K562 (cell line): ENCODE data around the gene GAB2. TPM values are rescaled to one million over a fixed set of nuclear protein-coding genes. Genes with fewer than 3 reads are reported as not detected.
A peak's percentile ranks its signal among the peaks of the same experiment; 100 is the strongest.

ENCODE experiments used
- ADNP ChIP-seq: fragments of 200-800 bp; sonication (Bioruptor generic); IDR thresholded peaks from 2 replicates; pipeline ENCODE4 v1.6.1; 2016; ENCODE audit warnings: missing genetic modification characterization, missing compliant biosample characterization
- BACH1 ChIP-seq: fragments of 200-800 bp; sonication (Bioruptor generic); IDR thresholded peaks from 2 replicates; pipeline ENCODE4 v1.6.1; 2016; ENCODE audit warnings: missing genetic modification characterization, missing compliant biosample characterization
- CTBP1 ChIP-seq: fragments of 450-650 bp; IDR thresholded peaks from 2 replicates; pipeline ENCODE4 v1.6.1; 2016; ENCODE audit warnings: borderline replicate concordance
- EZH2 ChIP-seq: IDR thresholded peaks from 2 replicates; pipeline ENCODE4 v1.6.1; 2012; ENCODE audit warnings: low read depth, mild to moderate bottlenecking, inconsistent platforms, low read length, borderline replicate concordance
- FOS ChIP-seq: IDR thresholded peaks from 3 replicates; pipeline ENCODE4 v1.6.1; 2011; ENCODE audit not compliant: insufficient read length; ENCODE audit errors: extremely low read depth
- FOXJ2 ChIP-seq: fragments of 200-800 bp; sonication (Bioruptor generic); IDR thresholded peaks from 2 replicates; pipeline ENCODE4 v1.6.1; 2016; ENCODE audit warnings: missing genetic modification characterization, missing compliant biosample characterization
- GATAD2A ChIP-seq: fragments of 450-650 bp; IDR thresholded peaks from 2 replicates; pipeline ENCODE4 v1.6.1; 2017
- HCFC1 ChIP-seq: IDR thresholded peaks from 2 replicates; pipeline ENCODE4 v1.6.1; 2012; ENCODE audit warnings: low read depth, low read length, improper control_type of control experiment
- HDAC1 ChIP-seq, 2 experiments: fragments of 450-650 bp; IDR thresholded peaks; 2 replicates each; pipeline ENCODE4 v1.6.1; 2016 to 2017; ENCODE audit warnings: inconsistent platforms in 1 of 2, mild to moderate bottlenecking in 1 of 2, moderate library complexity in 1 of 2
- HDGF ChIP-seq: fragments of 450-650 bp; IDR thresholded peaks from 2 replicates; pipeline ENCODE4 v1.6.1; 2016
- JUNB ChIP-seq: fragments of 450-650 bp; formaldehyde crosslinking; conservative IDR thresholded peaks from 2 replicates; pipeline ENCODE4 v1.4.0; 2020; ENCODE audit warnings: mild to moderate bottlenecking
- MTA1 ChIP-seq: fragments of 450-650 bp; IDR thresholded peaks from 2 replicates; pipeline ENCODE4 v1.6.1; 2017; ENCODE audit warnings: borderline replicate concordance
- NCOR1 ChIP-seq: fragments of 450-650 bp; IDR thresholded peaks from 2 replicates; pipeline ENCODE4 v1.6.1; 2016; ENCODE audit warnings: mild to moderate bottlenecking, moderate library complexity
- NR2F6 ChIP-seq: fragments of 450-650 bp; formaldehyde crosslinking; IDR thresholded peaks from 2 replicates; pipeline ENCODE4 v1.4.0; 2020; ENCODE audit warnings: mild to moderate bottlenecking
- POLR2B ChIP-seq: fragments of 450-650 bp; IDR thresholded peaks from 2 replicates; pipeline ENCODE4 v1.6.1; 2018; ENCODE audit warnings: low read depth; ENCODE audit not compliant: partially characterized antibody
- RAD51 ChIP-seq: fragments of 450-650 bp; IDR thresholded peaks from 2 replicates; pipeline ENCODE4 v1.7.1; 2016; ENCODE audit warnings: low read depth, mild to moderate bottlenecking, borderline replicate concordance
- RB1 ChIP-seq: fragments of 450-650 bp; IDR thresholded peaks from 2 replicates; pipeline ENCODE4 v1.6.1; 2017; ENCODE audit warnings: low read depth, mild to moderate bottlenecking
- SRF ChIP-seq, 2 experiments: fragments of 250-450, 450-650 bp in 1 of 2; sonication (Bioruptor Pico) in 1 of 2; sonication (generic) in 1 of 2; formaldehyde crosslinking; IDR thresholded peaks; 2 replicates each; pipeline versions ENCODE4 v1.5.0 to v1.5.1; 2020 to 2022; ENCODE audit warnings: mild to moderate bottlenecking in 1 of 2, missing genetic modification reagents in 1 of 2
- TAL1 ChIP-seq: fragments of 450-650 bp; IDR thresholded peaks from 2 replicates; pipeline ENCODE4 v1.6.1; 2016; ENCODE audit warnings: mild to moderate bottlenecking
- ZBTB17 ChIP-seq: fragments of 450-650 bp; formaldehyde crosslinking; IDR thresholded peaks from 2 replicates; pipeline ENCODE4 v1.4.0; 2020; ENCODE audit warnings: mild to moderate bottlenecking
- ZNF583 ChIP-seq: fragments of 250-450 bp; sonication (Bioruptor Pico); IDR thresholded peaks from 2 replicates; pipeline ENCODE4 v1.4.0; 2020
- ZNF785 ChIP-seq: fragments of 250-450 bp; sonication (Bioruptor Pico); IDR thresholded peaks from 2 replicates; pipeline ENCODE4 v1.4.0; 2020; ENCODE audit warnings: mild to moderate bottlenecking
- polyA plus RNA-seq, 8 experiments: library from polyadenylated mRNA; depleted of rRNA in 4 of 8; stranded (reverse) in 5 of 8; unstranded in 3 of 8; fragments of >200 nt; fragmentation: Nextera tagmentation in 2 of 8; fragmentation: Illumina TruSeq in 1 of 8; extraction: Ambion mirVana in 2 of 8; extraction: Trizol in 1 of 8; gene quantifications; 2 replicates each; pipeline versions ENCODE4 v1.2.1 to v1.2.3, GENCODE V29; 2011 to 2014; ENCODE audit warnings: inconsistent platforms in 1 of 8, missing spikeins in 1 of 8
- total RNA-seq, 7 experiments: library from RNA; depleted of rRNA in 6 of 7; stranded (reverse); fragments of >200 nt in 6 of 7; fragmentation: Illumina TruSeq in 2 of 7; extraction: Trizol in 2 of 7; gene quantifications; 2 replicates each; pipeline versions ENCODE4 v1.2.1 to v1.2.3, GENCODE V29; 2011 to 2021; ENCODE audit warnings: low replicate concordance in 1 of 7
- TF ChIP-seq, protein P1 (sequence below), 2 experiments: fragments of 150-350 bp in 1 of 2; IDR thresholded peaks; 2 replicates each; pipeline ENCODE4 v1.6.1; 2012 to 2016; ENCODE audit warnings: low read depth in 2 of 2, low read length in 2 of 2, mild to moderate bottlenecking in 1 of 2, moderate library complexity in 1 of 2
- TF ChIP-seq, protein P2 (sequence below), 2 experiments: IDR thresholded peaks; 2 replicates each; pipeline ENCODE4 v1.6.1; 2012; ENCODE audit warnings: improper control_type of control experiment in 2 of 2, low read depth in 2 of 2, low read length in 2 of 2, borderline replicate concordance in 1 of 2
- TF ChIP-seq, protein P3 (sequence below): fragments of 250-450 bp; sonication (Bioruptor Pico); IDR thresholded peaks from 2 replicates; pipeline ENCODE4 v1.5.0; 2022; ENCODE audit warnings: mild to moderate bottlenecking

Gene GAB2
- total and polyA plus RNA-seq, 9 of the 15 experiments (the other 6 are each of a cell fraction or from before 2014, with no cell fraction given) = 2.3 to 35.2 (median 16.1) TPM

DNA sequence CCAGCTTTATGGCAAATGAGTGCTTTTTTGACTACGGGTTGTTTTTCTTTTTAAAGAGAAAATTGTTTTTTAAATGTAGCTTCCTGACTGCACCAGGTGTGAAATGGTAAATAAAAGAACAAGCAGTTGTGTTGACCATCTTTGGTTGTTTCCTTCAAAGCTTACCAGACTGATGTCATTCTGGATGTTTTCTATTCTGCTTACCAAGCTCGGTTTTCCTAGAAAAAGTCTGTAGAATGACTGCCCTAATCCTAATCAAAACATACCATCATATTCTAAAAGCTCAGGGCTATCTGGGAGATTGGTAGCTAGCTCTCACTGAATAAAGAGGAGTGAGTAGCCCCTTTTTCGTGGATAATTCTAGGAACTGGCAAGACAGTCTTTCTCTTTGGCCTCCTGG lies 77.7 kb downstream of the GAB2 start (continued):
- TF ChIP-seq, protein P1, sequence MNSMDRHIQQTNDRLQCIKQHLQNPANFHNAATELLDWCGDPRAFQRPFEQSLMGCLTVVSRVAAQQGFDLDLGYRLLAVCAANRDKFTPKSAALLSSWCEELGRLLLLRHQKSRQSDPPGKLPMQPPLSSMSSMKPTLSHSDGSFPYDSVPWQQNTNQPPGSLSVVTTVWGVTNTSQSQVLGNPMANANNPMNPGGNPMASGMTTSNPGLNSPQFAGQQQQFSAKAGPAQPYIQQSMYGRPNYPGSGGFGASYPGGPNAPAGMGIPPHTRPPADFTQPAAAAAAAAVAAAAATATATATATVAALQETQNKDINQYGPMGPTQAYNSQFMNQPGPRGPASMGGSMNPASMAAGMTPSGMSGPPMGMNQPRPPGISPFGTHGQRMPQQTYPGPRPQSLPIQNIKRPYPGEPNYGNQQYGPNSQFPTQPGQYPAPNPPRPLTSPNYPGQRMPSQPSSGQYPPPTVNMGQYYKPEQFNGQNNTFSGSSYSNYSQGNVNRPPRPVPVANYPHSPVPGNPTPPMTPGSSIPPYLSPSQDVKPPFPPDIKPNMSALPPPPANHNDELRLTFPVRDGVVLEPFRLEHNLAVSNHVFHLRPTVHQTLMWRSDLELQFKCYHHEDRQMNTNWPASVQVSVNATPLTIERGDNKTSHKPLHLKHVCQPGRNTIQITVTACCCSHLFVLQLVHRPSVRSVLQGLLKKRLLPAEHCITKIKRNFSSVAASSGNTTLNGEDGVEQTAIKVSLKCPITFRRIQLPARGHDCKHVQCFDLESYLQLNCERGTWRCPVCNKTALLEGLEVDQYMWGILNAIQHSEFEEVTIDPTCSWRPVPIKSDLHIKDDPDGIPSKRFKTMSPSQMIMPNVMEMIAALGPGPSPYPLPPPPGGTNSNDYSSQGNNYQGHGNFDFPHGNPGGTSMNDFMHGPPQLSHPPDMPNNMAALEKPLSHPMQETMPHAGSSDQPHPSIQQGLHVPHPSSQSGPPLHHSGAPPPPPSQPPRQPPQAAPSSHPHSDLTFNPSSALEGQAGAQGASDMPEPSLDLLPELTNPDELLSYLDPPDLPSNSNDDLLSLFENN (IDR thresholded peaks at IDR 0.05; ENCODE audit: low read depth in 2 of 2, low read length in 2 of 2) = no peak
- TF ChIP-seq HDAC1 (IDR thresholded peaks at IDR 0.05) = no peak
- TF ChIP-seq TAL1 = 0 out of 2 replicates have a peak, but pooled peaks have one; percentile 2
- no peak for TF ChIP-seq ZNF785
- no peak for TF ChIP-seq RB1
- TF ChIP-seq, protein P2, sequence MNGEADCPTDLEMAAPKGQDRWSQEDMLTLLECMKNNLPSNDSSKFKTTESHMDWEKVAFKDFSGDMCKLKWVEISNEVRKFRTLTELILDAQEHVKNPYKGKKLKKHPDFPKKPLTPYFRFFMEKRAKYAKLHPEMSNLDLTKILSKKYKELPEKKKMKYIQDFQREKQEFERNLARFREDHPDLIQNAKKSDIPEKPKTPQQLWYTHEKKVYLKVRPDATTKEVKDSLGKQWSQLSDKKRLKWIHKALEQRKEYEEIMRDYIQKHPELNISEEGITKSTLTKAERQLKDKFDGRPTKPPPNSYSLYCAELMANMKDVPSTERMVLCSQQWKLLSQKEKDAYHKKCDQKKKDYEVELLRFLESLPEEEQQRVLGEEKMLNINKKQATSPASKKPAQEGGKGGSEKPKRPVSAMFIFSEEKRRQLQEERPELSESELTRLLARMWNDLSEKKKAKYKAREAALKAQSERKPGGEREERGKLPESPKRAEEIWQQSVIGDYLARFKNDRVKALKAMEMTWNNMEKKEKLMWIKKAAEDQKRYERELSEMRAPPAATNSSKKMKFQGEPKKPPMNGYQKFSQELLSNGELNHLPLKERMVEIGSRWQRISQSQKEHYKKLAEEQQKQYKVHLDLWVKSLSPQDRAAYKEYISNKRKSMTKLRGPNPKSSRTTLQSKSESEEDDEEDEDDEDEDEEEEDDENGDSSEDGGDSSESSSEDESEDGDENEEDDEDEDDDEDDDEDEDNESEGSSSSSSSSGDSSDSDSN (IDR thresholded peaks at IDR 0.05; ENCODE audit: borderline replicate concordance in 1 of 2, low read depth in 2 of 2, low read length in 2 of 2) = no peak
- no peak for TF ChIP-seq FOS
- TF ChIP-seq NR2F6 (CRISPR knock-in tag) = no peak
- TF ChIP-seq ZBTB17 (CRISPR knock-in tag) = no peak
- no peak for TF ChIP-seq HDGF
- no peak for TF ChIP-seq MTA1
- peak in 1 of 2 experiments; percentile 93; a peak in 2 of 4 replicates for TF ChIP-seq SRF (CRISPR knock-in tag; IDR thresholded peaks at IDR 0.05)
- TF ChIP-seq BACH1 (tag) = no peak; the same call in 1 of the 2 replicates
- no peak for TF ChIP-seq GATAD2A
- no peak for TF ChIP-seq ADNP
- TF ChIP-seq NCOR1 = peak; percentile 27; the same call in 1 of the 2 replicates
- TF ChIP-seq HCFC1 = no peak
- no peak for TF ChIP-seq ZNF583 (CRISPR knock-in tag)
- TF ChIP-seq, protein P3, sequence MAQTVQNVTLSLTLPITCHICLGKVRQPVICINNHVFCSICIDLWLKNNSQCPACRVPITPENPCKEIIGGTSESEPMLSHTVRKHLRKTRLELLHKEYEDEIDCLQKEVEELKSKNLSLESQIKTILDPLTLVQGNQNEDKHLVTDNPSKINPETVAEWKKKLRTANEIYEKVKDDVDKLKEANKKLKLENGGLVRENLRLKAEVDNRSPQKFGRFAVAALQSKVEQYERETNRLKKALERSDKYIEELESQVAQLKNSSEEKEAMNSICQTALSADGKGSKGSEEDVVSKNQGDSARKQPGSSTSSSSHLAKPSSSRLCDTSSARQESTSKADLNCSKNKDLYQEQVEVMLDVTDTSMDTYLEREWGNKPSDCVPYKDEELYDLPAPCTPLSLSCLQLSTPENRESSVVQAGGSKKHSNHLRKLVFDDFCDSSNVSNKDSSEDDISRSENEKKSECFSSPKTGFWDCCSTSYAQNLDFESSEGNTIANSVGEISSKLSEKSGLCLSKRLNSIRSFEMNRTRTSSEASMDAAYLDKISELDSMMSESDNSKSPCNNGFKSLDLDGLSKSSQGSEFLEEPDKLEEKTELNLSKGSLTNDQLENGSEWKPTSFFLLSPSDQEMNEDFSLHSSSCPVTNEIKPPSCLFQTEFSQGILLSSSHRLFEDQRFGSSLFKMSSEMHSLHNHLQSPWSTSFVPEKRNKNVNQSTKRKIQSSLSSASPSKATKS = no peak
- TF ChIP-seq POLR2B = no peak
- TF ChIP-seq FOXJ2 (tag) = no peak
- TF ChIP-seq EZH2 = no peak
- peak; percentile 47; the same call in 1 of the 2 replicates for TF ChIP-seq CTBP1
- TF ChIP-seq RAD51 = no peak
- TF ChIP-seq JUNB (CRISPR knock-in tag) = no peak
